ENCODE data around the gene CAMSAP2.

CAMSAP2 gene

GRCh38 chr1:200738327-200738948 lies at the start of gene CAMSAP2:
CAMSAP2 (plus strand) TSS chr1:200738893; CDS start chr1:200739828, 935 bp downstream.
- peak; percentile 84 for DNase-seq

- DNase-seq, result no peak
Measured at GRCh38 chr1:200692316-200692715, 46.4 kb upstream of the CAMSAP2 start.

- DNase-seq, result no peak
Measured at GRCh38 chr1:200693327-200693726, 45.4 kb upstream of the CAMSAP2 start.

GRCh38 chr1:200694738-200695137 lies 44.0 kb upstream of the CAMSAP2 start:
- DNase-seq, result no peak

GRCh38 chr1:200699871-200700270 lies 38.8 kb upstream of the CAMSAP2 start:
- peak; percentile 48 for DNase-seq

GRCh38 chr1:200704986-200705500 lies 33.6 kb upstream of the CAMSAP2 start:
- no peak for DNase-seq

GRCh38 chr1:200706111-200706814 lies 32.4 kb upstream of the CAMSAP2 start:
- no peak for DNase-seq

GRCh38 chr1:200707116-200707515 lies 31.6 kb upstream of the CAMSAP2 start:
- no peak for DNase-seq

GRCh38 chr1:200708161-200708560 lies 30.5 kb upstream of the CAMSAP2 start:
- DNase-seq, result no peak

- DNase-seq, result no peak
Measured at GRCh38 chr1:200708769-200709168, 29.9 kb upstream of the CAMSAP2 start.

GRCh38 chr1:200710166-200710565 lies 28.5 kb upstream of the CAMSAP2 start:
- no peak for DNase-seq

GRCh38 chr1:200714504-200715187 lies 24.0 kb upstream of the CAMSAP2 start:
- no peak for DNase-seq

GRCh38 chr1:200720199-200720598 lies 18.5 kb upstream of the CAMSAP2 start:
- no peak for DNase-seq

- no peak for DNase-seq
Measured at GRCh38 chr1:200724064-200724463, 14.6 kb upstream of the CAMSAP2 start.

- no peak for DNase-seq
Measured at GRCh38 chr1:200727257-200727656, 11.4 kb upstream of the CAMSAP2 start.

- DNase-seq, result no peak
Measured at GRCh38 chr1:200729863-200730262, 8.8 kb upstream of the CAMSAP2 start.

GRCh38 chr1:200731654-200732332 lies 6.9 kb upstream of the CAMSAP2 start:
- no peak for DNase-seq

- DNase-seq, result no peak
Measured at GRCh38 chr1:200732438-200732837, 6.3 kb upstream of the CAMSAP2 start.

- DNase-seq, result no peak
Measured at GRCh38 chr1:200733907-200734306, 4.8 kb upstream of the CAMSAP2 start.

- DNase-seq, result peak; percentile 8
Measured at GRCh38 chr1:200737647-200738291, 924 bp upstream of the CAMSAP2 start.

GRCh38 chr1:200738949-200739651 lies 407 bp downstream of the CAMSAP2 start:
- peak; percentile 65 for DNase-seq
